HG03521 (cell line): Measurements from ENCODE around the gene KLHDC9.

Experiments
- ATAC-seq: cut with Tn5 transposase; IDR thresholded peaks from one replicate; pipeline ENCODE4 v1.9.1; 2021; ENCODE audit warnings: mild to moderate bottlenecking, moderate library complexity; ENCODE audit not compliant: unreplicated experiment

Gene KLHDC9

DNA sequence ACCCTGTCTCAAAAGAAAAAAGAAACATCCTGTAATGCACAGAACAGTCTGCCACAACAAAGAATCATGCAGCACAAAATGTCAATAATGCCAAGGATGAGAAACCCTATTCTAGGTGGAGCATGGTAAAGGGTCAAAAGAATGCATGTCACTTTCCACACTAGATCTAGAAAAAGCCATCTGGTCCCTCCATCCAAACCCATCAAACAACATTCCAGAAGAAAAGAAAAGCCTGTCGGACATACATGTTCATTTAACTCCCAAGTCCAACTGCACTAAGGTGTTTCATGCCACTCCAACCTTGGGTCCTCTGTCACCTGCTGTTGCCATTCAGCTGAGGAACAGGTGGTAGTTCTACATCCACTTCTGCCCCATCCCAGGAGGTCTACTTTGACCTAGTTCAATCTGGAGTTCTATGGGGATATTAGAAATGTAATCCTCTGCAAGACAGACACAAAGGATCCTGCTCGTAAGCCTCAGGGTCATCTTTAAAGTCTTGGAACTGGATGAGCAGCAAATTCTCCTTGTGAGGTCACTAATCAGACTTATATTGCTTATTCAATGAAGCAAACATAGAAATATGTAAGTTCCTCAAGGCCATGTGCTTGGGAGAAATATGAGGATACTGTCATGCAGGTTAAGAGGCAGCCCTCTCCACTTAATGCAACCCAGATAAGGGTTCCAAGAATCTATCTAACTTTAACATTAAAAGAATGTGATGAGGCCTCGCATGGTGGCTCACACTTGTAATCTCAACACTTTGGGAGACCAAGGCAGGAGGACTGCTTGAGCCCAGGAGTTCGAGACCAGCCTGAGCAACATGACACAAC, 30.6 kb downstream of the KLHDC9 start:
- ATAC-seq, result no peak

GRCh38 chr1:161130266-161130665, 32.1 kb downstream of the KLHDC9 start:
- ATAC-seq, result no peak

- ATAC-seq, result no peak
Measured at GRCh38 chr1:161131523-161132409, 33.6 kb downstream of the KLHDC9 start.

GRCh38 chr1:161132410-161133219, 34.5 kb downstream of the KLHDC9 start, which contains the start of gene DEDD:
Gene DEDD (minus strand): TSS chr1:161132667. CDS start chr1:161124462, 8,205 bp downstream.
- ATAC-seq, result peak; percentile 93

DNA sequence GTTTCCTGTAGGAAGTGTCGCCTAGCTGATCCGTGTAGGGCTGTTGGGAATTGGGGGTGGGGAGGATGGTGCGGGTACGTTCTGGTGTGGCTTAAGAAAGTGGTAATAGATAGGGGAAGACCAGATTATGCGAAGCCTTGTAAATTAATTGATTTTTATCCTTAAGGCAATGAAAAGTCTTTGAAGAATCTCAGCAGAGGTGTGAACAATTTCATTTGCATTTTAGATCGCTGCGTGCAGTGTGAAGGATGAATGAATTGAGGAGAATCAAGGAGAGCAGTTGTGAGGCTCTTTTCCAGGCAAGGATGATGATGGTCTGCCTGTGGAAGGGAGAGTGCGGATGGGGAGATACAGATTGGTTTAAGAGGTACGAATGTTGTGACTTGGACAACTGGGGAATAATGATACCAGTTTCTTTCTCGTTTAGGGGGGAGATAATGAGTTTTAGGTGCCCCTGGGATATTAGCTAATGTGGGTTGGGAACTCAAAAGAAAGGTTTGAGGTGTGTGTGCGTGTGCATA, 35.1 kb downstream of the KLHDC9 start:
- no peak for ATAC-seq

- ATAC-seq, result no peak
Measured at GRCh38 chr1:161137881-161138280, 39.7 kb downstream of the KLHDC9 start.

GRCh38 chr1:161138431-161138830, 40.3 kb downstream of the KLHDC9 start:
- no peak for ATAC-seq

- no peak for ATAC-seq
Measured at GRCh38 chr1:161139766-161140165, 41.6 kb downstream of the KLHDC9 start.

- no peak for ATAC-seq
Measured at GRCh38 chr1:161140755-161141400, 42.7 kb downstream of the KLHDC9 start.

- ATAC-seq, result no peak
Measured at GRCh38 chr1:161145832-161146231, 47.7 kb downstream of the KLHDC9 start.
